Testis (tissue), 2 donors: ENCODE results near the gene RET.

Experiments used
- CTCF ChIP-seq, 3 experiments: fragments of 450-650 bp in 2 of 3; fragments of 200-600 bp in 1 of 3; sonication (generic) in 1 of 3; IDR thresholded peaks; one replicate each; pipeline ENCODE4 v1.5.1; 2016 to 2019; ENCODE audit warnings: antibody characterized with exemption in 3 of 3, mild to moderate bottlenecking in 2 of 3, moderate library complexity in 1 of 3
- POLR2A ChIP-seq: fragments of 450-650 bp; IDR thresholded peaks from one replicate; pipeline ENCODE4 v1.6.1; 2017; ENCODE audit warnings: antibody characterized with exemption, mild to moderate bottlenecking, moderate library complexity

- no peak for TF ChIP-seq CTCF (IDR thresholded peaks at IDR 0.05)
- TF ChIP-seq POLR2A, result no peak
Observed at GRCh38 chr10:43130770-43131171, 53.9 kb downstream of the RET start.
